Measurements from ENCODE around the gene CD34.

Gene CD34

DNA sequence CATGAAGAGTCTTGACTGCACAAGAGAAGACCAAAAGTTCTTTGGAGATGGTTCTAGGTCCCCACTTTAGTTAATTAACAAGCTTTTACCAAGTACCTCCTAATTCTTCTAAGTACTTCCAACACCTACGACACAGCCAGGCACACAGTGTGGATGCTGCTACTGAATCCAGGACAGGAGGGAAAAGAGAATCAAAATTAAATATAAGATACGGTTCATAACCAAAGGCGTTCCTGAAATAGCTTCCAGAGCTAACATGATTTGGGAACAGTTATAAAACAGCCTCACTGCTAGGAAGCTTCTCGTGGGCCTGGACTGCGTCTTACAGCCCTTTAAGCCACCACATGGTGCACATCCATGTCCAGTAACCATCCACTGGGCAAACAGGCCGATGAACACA is 75.0 kb downstream of the CD34 start:
- no peak for DNase-seq

- no peak for DNase-seq
Observed at GRCh38 chr1:207833956-207834660, 76.8 kb downstream of the CD34 start.

GRCh38 chr1:207833381-207833780 is 77.5 kb downstream of the CD34 start:
- DNase-seq, result no peak

DNA sequence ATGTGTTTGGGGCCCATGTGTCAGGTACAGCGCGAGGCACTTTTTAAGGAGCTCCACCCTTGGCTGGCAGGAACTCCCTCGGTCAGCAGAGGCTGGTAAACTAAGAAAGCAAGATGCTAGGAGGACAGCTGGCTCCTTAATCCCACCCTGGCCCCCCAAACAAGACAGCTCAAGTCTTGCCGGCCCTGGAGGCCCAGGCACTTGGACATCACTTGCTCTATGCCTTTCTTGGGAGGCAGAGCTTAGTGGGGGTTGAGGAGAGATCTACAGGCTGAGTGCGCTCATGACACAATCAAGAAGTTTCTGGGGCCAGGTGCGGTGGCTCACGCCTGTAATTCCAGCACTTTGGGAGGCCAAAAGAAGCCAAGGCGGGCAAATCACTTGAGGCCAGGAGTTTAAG is 78.1 kb downstream of the CD34 start:
- no peak for DNase-seq

GRCh38 chr1:207831517-207832327 is 79.2 kb downstream of the CD34 start:
- DNase-seq, result peak in 2 of 51 donors; percentile 30 to 36

Data from hypothalamus (tissue), 51 donors.